Osteocyte (in vitro differentiated cells): ENCODE measurements around the gene SPINK9. TPM values are rescaled to one million over a fixed set of nuclear protein-coding genes. Genes with fewer than 3 reads are reported as not detected.
"Not testable (repeated sequence)": the region's sequence is repeated elsewhere in the genome, so short reads cannot be mapped to it uniquely, and the experiment has no call there.

Experiments
- DNase-seq: peaks from one replicate; pipeline ENCODE4 v3.0.0; 2021; ENCODE audit warnings: mixed read lengths; ENCODE audit not compliant: unreplicated experiment; ENCODE audit errors: extremely low spot score
- H3K27ac Mint-ChIP-seq: one replicate; pipeline ENCODE4 v1.8.0; 2021; ENCODE audit warnings: mild to moderate bottlenecking, mixed read lengths; ENCODE audit not compliant: unreplicated experiment
- H3K27me3 Mint-ChIP-seq: one replicate; pipeline ENCODE4 v1.8.0; 2021; ENCODE audit warnings: mixed read lengths; ENCODE audit not compliant: unreplicated experiment
- H3K36me3 Mint-ChIP-seq: one replicate; pipeline ENCODE4 v1.8.0; 2021; ENCODE audit warnings: mixed read lengths; ENCODE audit not compliant: unreplicated experiment
- H3K4me1 Mint-ChIP-seq: one replicate; pipeline ENCODE4 v1.8.0; 2021; ENCODE audit warnings: mixed read lengths; ENCODE audit not compliant: unreplicated experiment
- H3K4me3 Mint-ChIP-seq: one replicate; pipeline ENCODE4 v1.8.0; 2021; ENCODE audit warnings: mild to moderate bottlenecking, moderate library complexity, mixed read lengths; ENCODE audit not compliant: unreplicated experiment
- H3K9me3 Mint-ChIP-seq: one replicate; pipeline ENCODE4 v1.8.0; 2021; ENCODE audit warnings: mixed read lengths; ENCODE audit not compliant: unreplicated experiment
- CTCF ChIP-seq: fragments of 200-600 bp; sonication (generic); IDR thresholded peaks from 2 replicates; pipeline ENCODE4 v1.5.0; 2021; ENCODE audit warnings: antibody characterized with exemption, mild to moderate bottlenecking, moderate library complexity
- total RNA-seq: library from RNA; stranded (reverse); gene quantifications from 2 replicates; pipeline ENCODE4 v1.2.1, GENCODE V29; 2021

Gene SPINK9
- total RNA-seq, 1 donor from 2014 or later: not detected

GRCh38 chr5:148309746-148310145 lies 25.6 kb upstream of the SPINK9 start:
- no peaks in the 10 kb centered on the region for H3K4me1 Mint-ChIP-seq

GRCh38 chr5:148311484-148311883 lies 23.9 kb upstream of the SPINK9 start:
- peaks cover 10% of the 10 kb centered on the region for H3K9me3 Mint-ChIP-seq
- peaks cover 17% of the 10 kb centered on the region for H3K27me3 Mint-ChIP-seq
- H3K27ac Mint-ChIP-seq: no peak overlapping the region
- no peak for DNase-seq
- no peak for TF ChIP-seq CTCF
- no peak overlapping the region for H3K4me3 Mint-ChIP-seq
- H3K4me1 Mint-ChIP-seq: no peaks in the 10 kb centered on the region
- H3K36me3 Mint-ChIP-seq: no peaks in the 10 kb centered on the region

More at GRCh38 chr5:148309746-148310145, 25.6 kb upstream of the SPINK9 start:
- Mint-ChIP-seq H3K27ac (no peak overlapping the region), H3K4me3 (no peak overlapping the region), H3K9me3 (peaks cover 10% of the 10 kb centered on the region), H3K36me3 (no peaks in the 10 kb centered on the region), H3K27me3 (peaks cover 20% of the 10 kb centered on the region)
- TF ChIP-seq CTCF: no peak
- no peak for DNase-seq

- Mint-ChIP-seq H3K27me3 (peaks cover 17% of the 10 kb centered on the region), H3K4me1 (no peaks in the 10 kb centered on the region), H3K36me3 (no peaks in the 10 kb centered on the region), H3K9me3 (peaks cover 10% of the 10 kb centered on the region), H3K27ac (no peak within 1 kb of the TSS), H3K4me3 (no peak within 1 kb of the TSS)
- DNase-seq: no peak
- no peak for TF ChIP-seq CTCF
Measured at GRCh38 chr5:148312153-148312552, 23.2 kb upstream of the SPINK9 start, which contains the start of gene SPINK7. Gene SPINK7 (plus strand): TSS chr5:148312423. CDS start chr5:148312484, 61 bp downstream.

GRCh38 chr5:148314187-148314586 lies 21.2 kb upstream of the SPINK9 start:
- no peak overlapping the region for H3K4me3 Mint-ChIP-seq
- DNase-seq: no peak
- peaks cover 4% of the 10 kb centered on the region for H3K9me3 Mint-ChIP-seq
- H3K4me1 Mint-ChIP-seq: no peaks in the 10 kb centered on the region
- TF ChIP-seq CTCF: no peak
- H3K36me3 Mint-ChIP-seq: no peaks in the 10 kb centered on the region
- peaks cover 10% of the 10 kb centered on the region for H3K27me3 Mint-ChIP-seq
- H3K27ac Mint-ChIP-seq: no peak overlapping the region

GRCh38 chr5:148314731-148315130 lies 20.6 kb upstream of the SPINK9 start:
- H3K27ac Mint-ChIP-seq: no peak overlapping the region
- no peak for DNase-seq
- H3K27me3 Mint-ChIP-seq: peaks cover 13% of the 10 kb centered on the region
- H3K9me3 Mint-ChIP-seq: no peaks in the 10 kb centered on the region
- H3K4me1 Mint-ChIP-seq: peaks cover 1% of the 10 kb centered on the region
- no peak overlapping the region for H3K4me3 Mint-ChIP-seq
- H3K36me3 Mint-ChIP-seq: no peaks in the 10 kb centered on the region
- TF ChIP-seq CTCF: no peak

GRCh38 chr5:148320011-148320963 lies 15.1 kb upstream of the SPINK9 start:
- not testable (repeated sequence) for H3K36me3 Mint-ChIP-seq, H3K4me1 Mint-ChIP-seq, DNase-seq, H3K27ac Mint-ChIP-seq, H3K9me3 Mint-ChIP-seq
- Mint-ChIP-seq H3K4me3 (peak overlapping the region; percentile 75), H3K27me3 (peaks cover 15% of the 10 kb centered on the region)
